MM.1S (cell line): ENCODE results near the gene ALX1.

ENCODE experiments used
- DNase-seq: peaks from one replicate; pipeline ENCODE4 v3.0.0-alpha.2; 2015
- H2AFZ ChIP-seq: fragments of 300-600 bp; sonication (generic); 2 replicates; pipeline ENCODE4 v1.6.0; 2016; ENCODE audit warnings: antibody characterized with exemption, low read length
- H3F3A ChIP-seq: fragments of 300-600 bp; sonication (generic); 2 replicates; pipeline ENCODE4 v1.6.1; 2016; ENCODE audit warnings: mild to moderate bottlenecking, antibody characterized with exemption, low read length, moderate library complexity, mixed read lengths; ENCODE audit not compliant: insufficient read depth
- H3K27ac ChIP-seq: fragments of 300-600 bp; sonication (generic); 2 replicates; pipeline ENCODE4 v1.5.1; 2016; ENCODE audit warnings: mild to moderate bottlenecking, low read length
- H3K27me3 ChIP-seq: fragments of 300-600 bp; sonication (generic); replicated peaks from 2 replicates; pipeline ENCODE4 v1.6.0; 2016; ENCODE audit warnings: low read length; ENCODE audit not compliant: insufficient read depth
- H3K36me3 ChIP-seq: fragments of 300-600 bp; sonication (generic); replicated peaks from 2 replicates; pipeline ENCODE4 v1.6.1; 2016; ENCODE audit warnings: mild to moderate bottlenecking, low read length, mixed read lengths; ENCODE audit not compliant: insufficient read depth
- H3K4me1 ChIP-seq: fragments of 300-600 bp; sonication (generic); 2 replicates; pipeline ENCODE4 v1.6.1; 2016; ENCODE audit warnings: low read length, mixed read lengths
- H3K4me2 ChIP-seq: fragments of 300-600 bp; sonication (generic); 2 replicates; pipeline ENCODE4 v1.6.0; 2016; ENCODE audit warnings: low read depth, low read length
- H3K4me3 ChIP-seq: fragments of 300-600 bp; sonication (generic); 2 replicates; pipeline ENCODE4 v1.5.1; 2016; ENCODE audit warnings: low read length, mixed read lengths
- H3K79me2 ChIP-seq: fragments of 300-600 bp; sonication (generic); 2 replicates; pipeline ENCODE4 v1.6.1; 2016; ENCODE audit warnings: mixed run types, low read length, mixed read lengths
- H3K9ac ChIP-seq: fragments of 300-600 bp; sonication (generic); 2 replicates; pipeline ENCODE4 v1.6.1; 2016; ENCODE audit warnings: low read length, mixed read lengths
- H3K9me2 ChIP-seq: fragments of 300-600 bp; sonication (generic); replicated peaks from 2 replicates; pipeline ENCODE4 v1.6.1; 2016; ENCODE audit warnings: mild to moderate bottlenecking, low read length, mixed read lengths; ENCODE audit not compliant: insufficient read depth
- H3K9me3 ChIP-seq: fragments of 300-600 bp; sonication (generic); replicated peaks from 2 replicates; pipeline ENCODE4 v1.6.1; 2016; ENCODE audit warnings: mild to moderate bottlenecking, low read length, mixed read lengths; ENCODE audit not compliant: insufficient read depth
- H4K20me1 ChIP-seq: fragments of 300-600 bp; sonication (generic); 2 replicates; pipeline ENCODE4 v1.6.1; 2016; ENCODE audit warnings: mild to moderate bottlenecking, low read length, moderate library complexity, mixed read lengths; ENCODE audit not compliant: insufficient read depth
- EZH2 ChIP-seq: fragments of 300-600 bp; sonication (generic); optimal IDR thresholded peaks from 2 replicates; pipeline ENCODE3; 2017; ENCODE audit warnings: low read depth, mild to moderate bottlenecking, antibody characterized with exemption, low read length, mixed read lengths
- EZH2phosphoT487 ChIP-seq: fragments of 300-600 bp; sonication (generic); IDR thresholded peaks from 2 replicates; pipeline ENCODE4 v1.6.1; 2018; ENCODE audit warnings: antibody characterized with exemption, low read length
- TF ChIP-seq, protein P1 (sequence below): fragments of 300-600 bp; sonication (generic); IDR thresholded peaks from 2 replicates; pipeline ENCODE4 v1.5.1; 2016; ENCODE audit warnings: antibody characterized with exemption, low read length, mixed read lengths

The ALX1 gene

DNA sequence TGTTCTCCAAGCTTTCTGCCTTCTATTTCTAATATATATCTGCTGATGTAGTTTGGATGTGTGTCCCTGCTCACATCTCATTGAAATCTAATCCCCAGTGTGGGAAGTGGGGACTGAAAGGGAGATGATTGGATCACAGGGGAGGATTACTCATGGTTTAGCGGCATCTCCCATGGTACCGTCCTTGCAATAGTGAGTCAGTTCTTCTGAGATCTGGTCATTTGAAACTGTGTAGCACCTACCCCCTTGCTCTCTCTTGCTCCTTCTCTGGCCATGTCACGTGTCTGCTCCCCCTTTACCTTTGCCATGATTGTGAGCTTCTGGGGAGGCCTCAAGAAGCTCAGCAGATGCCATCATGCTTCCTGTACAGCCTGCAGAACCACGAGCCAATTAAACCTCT lies 26.2 kb upstream of the ALX1 start:
- no peak overlapping the region for H3K4me2 ChIP-seq
- no peaks in the 10 kb centered on the region for H3K27me3 ChIP-seq
- H3K9me3 ChIP-seq: no peaks in the 10 kb centered on the region
- no peaks in the 10 kb centered on the region for H3K9me2 ChIP-seq
- H3K4me3 ChIP-seq: no peak overlapping the region
- H4K20me1 ChIP-seq: no peaks in the 10 kb centered on the region
- no peaks in the 10 kb centered on the region for H3K79me2 ChIP-seq
- H3K4me1 ChIP-seq: no peaks in the 10 kb centered on the region
- no peaks in the 10 kb centered on the region for H3F3A ChIP-seq
- H2AFZ ChIP-seq: no peak overlapping the region
- H3K36me3 ChIP-seq: no peaks in the 10 kb centered on the region
- no peak overlapping the region for H3K9ac ChIP-seq
- H3K27ac ChIP-seq: no peak overlapping the region
- no peak for DNase-seq
- TF ChIP-seq EZH2 (no peak), EZH2phosphoT487 (no peak)
- TF ChIP-seq, protein P1, sequence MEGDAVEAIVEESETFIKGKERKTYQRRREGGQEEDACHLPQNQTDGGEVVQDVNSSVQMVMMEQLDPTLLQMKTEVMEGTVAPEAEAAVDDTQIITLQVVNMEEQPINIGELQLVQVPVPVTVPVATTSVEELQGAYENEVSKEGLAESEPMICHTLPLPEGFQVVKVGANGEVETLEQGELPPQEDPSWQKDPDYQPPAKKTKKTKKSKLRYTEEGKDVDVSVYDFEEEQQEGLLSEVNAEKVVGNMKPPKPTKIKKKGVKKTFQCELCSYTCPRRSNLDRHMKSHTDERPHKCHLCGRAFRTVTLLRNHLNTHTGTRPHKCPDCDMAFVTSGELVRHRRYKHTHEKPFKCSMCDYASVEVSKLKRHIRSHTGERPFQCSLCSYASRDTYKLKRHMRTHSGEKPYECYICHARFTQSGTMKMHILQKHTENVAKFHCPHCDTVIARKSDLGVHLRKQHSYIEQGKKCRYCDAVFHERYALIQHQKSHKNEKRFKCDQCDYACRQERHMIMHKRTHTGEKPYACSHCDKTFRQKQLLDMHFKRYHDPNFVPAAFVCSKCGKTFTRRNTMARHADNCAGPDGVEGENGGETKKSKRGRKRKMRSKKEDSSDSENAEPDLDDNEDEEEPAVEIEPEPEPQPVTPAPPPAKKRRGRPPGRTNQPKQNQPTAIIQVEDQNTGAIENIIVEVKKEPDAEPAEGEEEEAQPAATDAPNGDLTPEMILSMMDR: no peak

DNA sequence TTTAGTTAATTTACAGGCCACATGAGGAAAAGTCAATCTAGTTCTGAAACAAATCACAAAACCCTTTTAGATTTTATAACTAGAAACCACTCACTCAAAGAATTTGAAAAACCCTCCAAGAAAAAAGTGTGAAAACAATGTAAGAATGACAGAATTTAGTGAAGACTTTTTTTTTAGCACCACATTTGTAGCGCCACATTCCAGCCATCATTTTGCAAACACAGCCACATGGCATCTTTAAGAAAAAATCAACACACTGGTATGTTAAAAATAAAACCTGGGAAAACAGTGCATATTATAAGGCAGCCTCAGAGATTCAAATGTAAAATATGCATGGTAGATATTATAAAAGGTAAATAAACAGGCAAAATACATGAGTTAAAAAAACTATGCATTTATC lies 22.3 kb upstream of the ALX1 start:
- Histone ChIP-seq H3K4me1 (no peaks in the 10 kb centered on the region), H3K9ac (no peak overlapping the region)
- no peak for DNase-seq

DNA sequence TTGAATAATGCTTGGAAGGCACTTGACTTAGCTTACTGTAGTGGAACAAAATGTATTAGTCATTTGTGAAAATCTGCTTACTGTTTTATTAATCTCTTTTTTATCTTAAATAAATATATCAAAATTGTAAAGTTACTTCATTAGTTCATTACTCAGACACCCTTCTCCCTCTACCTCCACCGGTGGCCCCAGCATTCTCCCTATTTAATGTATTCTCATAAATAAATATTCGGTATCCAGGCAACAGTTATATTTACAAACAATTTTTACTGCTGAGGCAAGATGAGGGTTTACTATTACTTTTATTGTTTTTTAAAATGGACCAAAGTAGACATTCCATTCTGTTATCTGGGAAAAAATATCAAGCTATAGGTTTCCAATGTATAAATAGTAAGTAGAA lies 19.6 kb upstream of the ALX1 start:
- TF ChIP-seq EZH2phosphoT487: no peak
- TF ChIP-seq EZH2: no peak
- TF ChIP-seq, protein P1: no peak
- Histone ChIP-seq H3K36me3 (no peaks in the 10 kb centered on the region), H3K79me2 (no peaks in the 10 kb centered on the region), H3K27me3 (no peaks in the 10 kb centered on the region), H2AFZ (no peak overlapping the region), H3F3A (no peaks in the 10 kb centered on the region), H3K9ac (no peak overlapping the region), H3K9me2 (no peaks in the 10 kb centered on the region), H4K20me1 (no peaks in the 10 kb centered on the region), H3K9me3 (no peaks in the 10 kb centered on the region), H3K27ac (no peak overlapping the region), H3K4me2 (no peak overlapping the region), H3K4me1 (no peaks in the 10 kb centered on the region), H3K4me3 (no peak overlapping the region)
- DNase-seq: no peak

More for the DNA sequence above, 22.3 kb upstream of the ALX1 start:
- H3K4me2 ChIP-seq: no peak overlapping the region
- no peaks in the 10 kb centered on the region for H4K20me1 ChIP-seq
- H3K36me3 ChIP-seq: no peaks in the 10 kb centered on the region
- H3K9me2 ChIP-seq: no peaks in the 10 kb centered on the region
- no peaks in the 10 kb centered on the region for H3K9me3 ChIP-seq
- no peaks in the 10 kb centered on the region for H3F3A ChIP-seq
- no peaks in the 10 kb centered on the region for H3K27me3 ChIP-seq
- TF ChIP-seq EZH2 (no peak), EZH2phosphoT487 (no peak)
- TF ChIP-seq, protein P1: no peak
- H3K27ac ChIP-seq: no peak overlapping the region
- H2AFZ ChIP-seq: no peak overlapping the region
- H3K79me2 ChIP-seq: no peaks in the 10 kb centered on the region
- no peak overlapping the region for H3K4me3 ChIP-seq

DNA sequence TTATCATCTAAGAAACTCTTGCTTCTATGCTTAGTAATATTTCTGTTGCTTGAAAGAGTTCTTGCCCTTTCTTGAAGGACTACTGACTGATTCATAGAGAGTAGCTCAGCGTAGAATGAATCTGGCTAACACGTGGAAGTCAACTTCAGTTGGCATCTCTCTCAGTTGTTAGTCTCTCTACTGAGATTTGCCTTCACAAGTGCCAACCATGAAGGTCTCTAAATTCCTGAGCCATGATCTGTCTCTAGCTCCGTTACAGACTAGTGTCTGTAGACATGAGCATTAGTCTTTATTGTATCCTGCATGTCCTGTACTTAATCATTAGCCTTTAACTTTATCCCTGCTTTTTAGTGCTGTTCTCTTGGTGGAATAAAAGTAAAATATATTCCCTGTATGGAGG lies 19.1 kb upstream of the ALX1 start:
- H3K36me3 ChIP-seq: no peaks in the 10 kb centered on the region
- H3K4me1 ChIP-seq: no peaks in the 10 kb centered on the region
- H2AFZ ChIP-seq: no peak overlapping the region
- no peaks in the 10 kb centered on the region for H3K27me3 ChIP-seq
- no peaks in the 10 kb centered on the region for H3K79me2 ChIP-seq
- no peak for DNase-seq
- TF ChIP-seq EZH2 (no peak), EZH2phosphoT487 (no peak)
- TF ChIP-seq, protein P1: no peak
- H3K4me3 ChIP-seq: no peak overlapping the region
- no peaks in the 10 kb centered on the region for H4K20me1 ChIP-seq
- H3K4me2 ChIP-seq: no peak overlapping the region
- no peaks in the 10 kb centered on the region for H3K9me2 ChIP-seq
- H3K9me3 ChIP-seq: no peaks in the 10 kb centered on the region
- H3K27ac ChIP-seq: no peak overlapping the region
- H3K9ac ChIP-seq: no peak overlapping the region
- no peaks in the 10 kb centered on the region for H3F3A ChIP-seq
